Endometrial microvascular endothelial cells (primary cell): ENCODE results near the gene EFCAB8. TPM values are rescaled to one million over a fixed set of nuclear protein-coding genes. Genes with fewer than 3 reads are reported as not detected.

Experiments
- in situ Hi-C: cut with HindIII; loops from 2 replicates; pipeline ENCODE4 v1.10.0; 2017; ENCODE audit warnings: low sequenced_read_pairs, low pct_unique_long_range_greater_than_20kb; ENCODE audit errors: inconsistent ontology term
- total RNA-seq: library from RNA; depleted of rRNA; stranded (reverse); fragments of >200 nt; gene quantifications from one replicate; pipeline ENCODE4 v1.2.3, GENCODE V29; 2015; ENCODE audit errors: inconsistent ontology term

EFCAB8 gene
- total RNA-seq, 1 donor from 2014 or later: not detected

DNA sequence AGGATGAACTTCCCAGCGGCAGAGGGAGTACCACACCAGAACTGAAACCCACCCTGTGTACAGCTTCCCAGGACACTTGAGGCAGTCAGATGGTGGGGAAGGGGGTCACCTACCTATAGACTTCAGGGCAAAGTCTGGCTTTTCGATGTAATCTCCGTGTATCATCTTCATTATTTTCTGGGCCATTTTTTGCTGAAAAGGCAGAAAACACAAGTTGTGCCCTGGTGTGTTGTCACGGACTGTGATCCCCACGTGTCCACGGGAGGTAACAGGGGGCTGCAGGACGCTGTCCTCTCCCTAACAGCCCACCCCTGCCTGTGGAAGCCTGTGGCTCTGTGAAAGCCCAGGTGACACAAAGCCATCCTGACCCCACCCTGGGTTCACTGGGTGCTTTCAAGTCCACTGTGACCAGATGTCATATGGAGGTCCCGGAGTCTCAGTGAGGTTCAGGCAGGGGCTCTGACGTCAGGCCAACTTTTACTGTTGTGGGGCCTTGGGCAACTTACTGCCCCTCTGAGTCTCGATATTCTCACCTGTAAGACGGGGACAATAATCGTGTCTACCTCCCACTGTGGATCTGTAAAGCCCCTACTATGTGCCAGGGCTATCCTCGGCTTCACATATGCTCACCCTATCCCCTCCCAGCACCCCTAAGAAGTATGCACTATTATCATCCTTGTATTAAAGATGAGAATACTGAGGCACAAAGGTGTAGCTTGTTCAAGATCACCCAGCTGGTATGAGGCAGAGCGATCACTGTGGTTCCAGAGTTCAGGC, 131.0 kb downstream of the EFCAB8 start:
- in situ Hi-C loops: no loop called here

DNA sequence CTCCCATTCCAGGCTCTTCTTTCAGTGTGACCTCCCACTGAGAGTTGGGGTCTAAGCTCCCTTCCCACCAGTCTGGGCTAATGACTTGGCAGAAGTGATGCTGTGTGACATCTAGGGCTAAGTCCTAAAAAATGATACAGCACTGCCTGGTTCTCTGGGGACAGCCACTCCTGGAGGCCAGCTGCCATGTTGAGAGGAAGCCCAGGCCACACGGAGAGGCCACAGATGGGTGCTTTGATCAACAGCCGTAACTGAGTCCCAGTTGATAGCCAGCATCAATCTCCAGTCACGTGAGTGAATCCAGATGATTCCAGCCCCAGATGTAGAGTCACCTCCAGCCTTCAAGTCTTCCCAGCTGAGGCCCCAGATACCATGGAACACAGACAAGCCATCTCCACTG, 131.7 kb downstream of the EFCAB8 start:
- in situ Hi-C loops: no loop called here

- in situ Hi-C loops: no loop called here
These were observed 132.7 kb downstream of the EFCAB8 start for GRCh38 chr20:32991383-32991782.

DNA sequence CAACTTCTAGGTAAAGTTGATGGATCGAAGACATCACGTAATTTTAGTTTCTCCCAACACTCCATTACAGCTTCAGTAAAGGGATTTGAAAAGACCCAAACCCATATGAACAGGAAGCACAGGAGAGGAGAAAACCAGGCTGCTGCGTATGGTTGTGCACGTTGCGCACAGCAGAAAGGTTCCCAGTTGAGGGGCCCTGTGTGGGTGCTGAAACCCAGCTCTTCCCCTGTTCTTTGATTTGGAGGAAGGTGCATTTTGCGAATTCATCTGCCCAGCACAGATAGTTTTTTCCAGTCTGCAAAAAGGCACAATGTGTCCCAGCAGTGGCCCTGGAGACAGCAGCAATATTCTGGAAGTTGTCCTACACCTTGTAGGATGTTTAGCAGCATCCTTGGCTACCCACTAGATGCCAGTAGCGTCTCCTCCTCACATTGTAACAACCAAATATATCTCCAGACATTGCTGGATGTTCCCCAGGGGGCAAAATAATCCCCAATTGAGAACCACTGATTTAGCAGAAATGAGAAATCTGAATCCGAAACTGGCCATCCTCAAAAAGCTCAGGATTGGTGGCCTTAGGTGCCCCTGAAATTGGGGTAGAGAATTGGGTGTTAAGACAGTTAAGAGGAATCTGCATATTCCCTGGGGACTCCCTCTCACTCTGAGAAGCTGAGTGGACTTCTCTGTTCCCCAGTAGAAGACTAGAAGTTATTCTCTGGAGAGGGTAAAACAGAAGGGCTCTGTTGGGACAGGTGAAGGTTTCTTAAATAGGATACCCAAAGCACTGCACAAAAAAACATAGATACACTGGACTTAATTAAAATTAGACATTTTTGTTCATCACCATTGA, 133.3 kb downstream of the EFCAB8 start:
- in situ Hi-C loops: no loop called here

GRCh38 chr20:32993496-32994050, 134.8 kb downstream of the EFCAB8 start:
- in situ Hi-C loops: no loop called here

GRCh38 chr20:32995802-32996201, 137.1 kb downstream of the EFCAB8 start:
- in situ Hi-C loops: no loop called here

DNA sequence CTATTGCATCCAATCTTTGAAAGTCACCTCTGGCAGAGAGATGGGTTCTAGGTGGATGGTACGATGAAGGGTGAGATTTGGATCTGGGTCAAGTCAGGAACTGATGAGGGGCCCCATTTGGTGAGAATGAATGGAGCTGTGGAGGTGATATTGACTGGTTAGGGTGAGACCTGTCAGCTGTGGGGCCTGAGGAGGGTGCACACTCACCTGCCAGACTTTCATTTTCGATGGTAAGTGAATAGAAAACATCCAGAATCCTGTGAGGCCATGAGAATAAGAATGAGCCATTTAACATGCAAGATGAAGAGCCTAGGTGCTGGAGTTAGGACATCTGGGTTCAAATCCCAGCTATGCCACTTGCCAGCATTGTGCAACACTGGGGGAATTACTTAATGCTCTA, 138.7 kb downstream of the EFCAB8 start:
- in situ Hi-C loops: no loop called here

DNA sequence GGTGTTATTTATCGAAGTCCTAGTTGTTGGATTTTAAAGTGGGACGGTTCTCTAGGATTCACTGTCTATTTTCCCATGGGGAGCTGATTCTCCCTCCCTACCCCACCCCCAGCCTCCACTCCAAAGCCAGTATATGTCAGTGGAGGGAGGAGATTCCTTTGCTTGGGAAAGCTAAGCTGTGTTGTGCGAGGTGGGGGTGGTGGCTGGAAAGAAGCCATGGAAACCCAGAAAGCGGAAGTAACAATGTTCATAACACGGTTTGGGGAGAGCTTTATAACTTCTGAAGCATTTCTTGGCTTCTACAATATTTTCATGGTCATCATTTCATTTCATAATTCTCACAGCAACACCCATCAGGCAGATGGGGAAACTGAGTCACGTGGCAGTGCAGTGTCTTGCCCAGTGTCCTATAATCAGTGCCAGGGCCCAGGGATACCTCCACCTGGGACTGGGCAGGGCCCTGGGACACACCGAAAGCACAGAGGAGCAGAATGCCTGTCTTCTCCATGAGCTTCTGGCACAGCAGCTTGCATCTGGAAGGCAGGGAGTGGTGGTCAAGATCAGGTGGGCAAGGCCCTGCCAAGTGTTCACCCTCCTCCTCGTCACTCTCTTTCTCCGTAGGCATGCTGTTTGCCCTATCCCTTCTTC, 141.0 kb downstream of the EFCAB8 start:
- in situ Hi-C loops: no loop called here

DNA sequence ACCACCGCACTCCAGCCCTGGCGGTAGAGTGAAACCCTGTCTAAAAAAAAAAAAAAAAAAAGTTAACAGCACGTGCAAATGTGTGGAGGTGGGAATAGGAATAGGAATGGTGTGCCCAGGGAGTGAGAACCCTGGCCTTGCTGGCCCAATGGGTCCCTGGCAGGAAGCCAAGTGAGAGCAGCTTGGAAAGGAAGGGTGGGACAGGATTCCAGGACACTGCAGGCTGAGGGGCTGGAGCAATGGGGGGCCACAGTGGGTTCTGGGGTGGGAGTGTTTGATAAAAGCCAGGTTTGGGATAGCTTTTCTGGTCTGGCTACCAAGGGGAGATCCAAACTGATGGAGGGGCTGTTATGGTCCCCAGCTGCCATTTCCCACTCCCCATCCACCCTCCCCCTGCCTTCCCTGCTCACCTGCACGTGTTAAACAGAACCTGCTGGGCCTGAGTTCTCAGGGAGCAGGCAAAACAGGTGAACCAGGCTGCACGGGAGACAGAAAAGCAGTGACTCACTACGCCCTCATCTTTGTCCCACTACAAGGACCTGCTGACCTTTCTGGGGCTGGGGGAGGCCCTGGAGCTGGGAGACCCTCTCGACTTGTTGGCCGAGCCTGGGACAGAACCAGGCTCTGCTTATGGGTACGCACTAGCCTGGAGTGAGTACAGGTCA, 142.2 kb downstream of the EFCAB8 start:
- in situ Hi-C loops: no loop called here

DNA sequence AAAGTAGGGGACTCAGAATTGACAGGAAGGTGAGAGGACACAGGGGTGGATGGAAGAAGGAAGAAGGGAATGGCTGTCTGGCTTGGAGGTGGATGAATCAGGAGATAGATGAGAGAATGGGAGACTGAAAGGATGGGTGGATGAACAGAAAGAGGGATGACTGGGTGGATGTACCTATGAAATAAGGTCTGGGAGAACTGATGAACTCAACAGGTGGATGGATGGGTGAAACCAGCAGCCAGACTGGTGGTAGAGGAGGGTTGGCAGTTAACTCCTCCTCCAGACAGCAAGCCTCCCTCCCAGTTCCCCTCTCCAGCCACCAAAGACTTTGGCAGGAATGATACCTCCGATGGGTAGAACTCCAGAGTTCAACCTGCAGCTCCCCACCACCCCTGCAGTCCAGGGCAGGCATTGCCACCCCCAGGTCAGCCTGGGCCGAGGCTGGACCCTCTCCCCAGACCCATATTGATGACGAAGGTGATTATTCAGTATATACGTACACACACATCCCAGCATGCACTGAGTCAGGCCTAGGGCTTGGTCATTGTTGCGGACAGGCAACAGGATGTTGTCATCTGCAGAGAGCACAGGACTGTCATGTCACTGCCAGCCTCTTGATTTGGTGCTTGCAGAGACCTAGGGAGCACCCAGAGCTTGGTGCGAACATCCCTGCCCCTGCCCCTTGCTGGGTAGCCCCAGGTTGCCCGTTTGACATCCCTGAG, 143.5 kb downstream of the EFCAB8 start:
- in situ Hi-C loops: no loop called here

DNA sequence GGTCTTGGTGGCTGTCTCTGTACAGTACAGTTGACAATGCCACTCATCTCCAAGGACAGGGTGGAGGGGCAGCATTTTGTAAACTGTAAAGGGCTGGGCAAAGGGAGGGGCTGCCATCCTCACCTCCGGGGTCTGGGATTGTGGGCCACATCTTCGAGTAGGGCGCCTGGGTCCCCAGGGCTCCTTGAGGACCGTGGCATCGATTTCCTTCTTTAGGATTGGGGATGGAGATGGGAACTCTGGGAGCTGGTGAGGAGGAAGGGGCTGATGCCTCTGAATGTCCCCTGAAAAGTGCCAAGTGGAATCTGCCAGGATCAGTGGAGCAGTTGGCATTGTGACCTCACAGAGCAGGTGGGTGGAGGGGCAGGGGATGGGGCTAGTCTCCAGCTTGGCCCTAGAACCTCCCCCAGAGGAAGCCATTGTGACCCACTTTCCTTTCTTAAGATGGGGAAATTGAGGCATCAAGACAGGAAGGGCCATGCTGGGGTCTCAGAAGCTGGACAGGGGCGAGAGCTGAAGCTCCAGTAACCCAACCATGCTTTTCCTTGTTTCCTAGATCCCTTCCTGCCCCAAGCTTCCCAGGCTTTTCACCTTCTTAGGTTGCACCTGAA, 145.5 kb downstream of the EFCAB8 start, which contains the start of gene SUN5:
TSS of gene SUN5 (minus strand) at position 293 of the 611 bp plus-strand sequence. CDS start at position 200, 93 bp downstream.
- in situ Hi-C loops: no loop called here

DNA sequence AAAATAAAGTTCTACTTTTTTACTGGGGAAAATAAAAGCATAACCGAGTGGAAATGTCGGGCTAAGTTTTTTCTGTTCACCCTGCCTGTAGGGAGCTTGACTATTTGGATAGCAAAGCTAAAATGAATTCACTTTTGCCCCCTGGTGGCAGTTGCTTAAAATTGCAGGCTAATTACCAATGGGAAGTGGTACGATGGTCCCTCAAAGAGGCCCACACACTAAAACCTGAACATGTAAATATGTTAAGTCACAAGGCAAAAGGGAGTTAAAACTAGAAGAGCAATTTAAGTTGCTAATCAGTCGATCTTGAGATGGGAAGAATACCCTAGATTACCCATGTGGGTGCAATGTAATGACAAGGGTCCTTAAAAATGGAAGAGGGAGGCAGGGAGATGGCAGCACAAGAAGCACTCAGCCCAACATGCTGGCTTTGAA, 146.4 kb downstream of the EFCAB8 start:
- in situ Hi-C loops: no loop called here

DNA sequence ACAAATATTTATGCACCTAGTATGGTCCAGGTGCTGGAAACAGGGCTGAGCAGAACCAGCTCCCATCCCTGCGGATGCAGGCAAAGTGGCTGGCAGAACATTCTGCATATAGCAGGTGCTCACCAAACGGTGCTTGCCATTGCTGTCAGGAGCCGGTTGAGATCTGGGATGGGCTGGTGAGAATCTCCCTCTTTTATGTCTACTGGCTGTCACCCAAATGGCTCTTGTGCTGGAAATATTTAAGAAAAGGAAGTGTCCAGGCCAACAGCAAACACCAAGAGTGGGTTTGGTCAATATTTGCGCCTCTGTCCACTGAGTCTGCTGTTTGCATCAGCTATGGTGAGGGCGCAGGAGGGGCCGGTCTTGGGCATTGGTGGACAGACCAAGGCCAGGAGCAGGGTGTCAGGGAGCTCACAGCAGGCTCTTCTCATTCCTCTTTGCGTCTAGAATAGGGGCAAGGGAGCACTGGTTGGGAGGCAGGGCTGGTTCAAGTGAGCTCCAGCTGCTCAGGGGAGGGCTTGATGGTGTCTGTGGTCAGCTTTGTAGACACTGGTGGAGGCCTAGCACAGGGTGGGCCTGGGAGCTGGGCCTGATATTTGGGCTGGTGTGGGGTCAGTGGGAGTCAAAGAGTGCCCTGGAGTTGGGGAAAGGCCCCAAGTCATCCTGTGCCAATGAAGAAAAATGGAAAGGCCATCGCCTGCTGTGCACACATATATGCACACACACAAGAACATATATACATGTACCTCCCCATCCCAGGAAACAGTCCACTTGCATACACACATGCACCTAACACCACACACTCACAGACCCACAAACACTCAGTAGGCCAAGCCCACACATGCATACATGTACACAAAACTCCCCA, 147.4 kb downstream of the EFCAB8 start:
- in situ Hi-C loops: no loop called here

DNA sequence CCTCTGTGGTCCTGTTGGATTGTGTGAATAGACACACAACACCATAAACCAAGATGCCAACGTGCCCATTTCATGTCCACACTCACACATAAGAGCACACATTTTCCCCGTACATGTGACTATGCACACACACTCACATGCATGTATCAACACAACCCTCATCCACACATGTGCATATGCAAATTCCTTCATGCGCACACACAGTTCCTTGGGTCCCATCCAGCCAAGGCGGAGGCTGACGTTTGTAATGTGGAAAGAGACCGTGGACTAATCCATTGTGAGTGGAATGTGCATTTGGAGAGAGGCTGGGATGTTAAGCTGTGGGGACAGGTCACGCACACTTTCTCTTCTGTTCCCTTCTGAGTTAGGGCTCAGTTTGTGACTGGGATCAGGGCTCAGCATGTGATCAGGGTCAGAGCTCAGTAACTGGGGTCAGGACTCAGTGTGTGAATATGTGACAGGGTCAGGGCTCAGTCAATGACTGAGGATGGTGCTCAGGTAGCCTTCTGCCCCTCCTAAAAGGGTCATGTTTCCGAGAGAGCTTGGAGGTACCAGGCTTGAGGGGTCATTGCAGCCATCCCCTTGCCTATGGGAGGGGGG, 148.2 kb downstream of the EFCAB8 start:
- in situ Hi-C loops: no loop called here

DNA sequence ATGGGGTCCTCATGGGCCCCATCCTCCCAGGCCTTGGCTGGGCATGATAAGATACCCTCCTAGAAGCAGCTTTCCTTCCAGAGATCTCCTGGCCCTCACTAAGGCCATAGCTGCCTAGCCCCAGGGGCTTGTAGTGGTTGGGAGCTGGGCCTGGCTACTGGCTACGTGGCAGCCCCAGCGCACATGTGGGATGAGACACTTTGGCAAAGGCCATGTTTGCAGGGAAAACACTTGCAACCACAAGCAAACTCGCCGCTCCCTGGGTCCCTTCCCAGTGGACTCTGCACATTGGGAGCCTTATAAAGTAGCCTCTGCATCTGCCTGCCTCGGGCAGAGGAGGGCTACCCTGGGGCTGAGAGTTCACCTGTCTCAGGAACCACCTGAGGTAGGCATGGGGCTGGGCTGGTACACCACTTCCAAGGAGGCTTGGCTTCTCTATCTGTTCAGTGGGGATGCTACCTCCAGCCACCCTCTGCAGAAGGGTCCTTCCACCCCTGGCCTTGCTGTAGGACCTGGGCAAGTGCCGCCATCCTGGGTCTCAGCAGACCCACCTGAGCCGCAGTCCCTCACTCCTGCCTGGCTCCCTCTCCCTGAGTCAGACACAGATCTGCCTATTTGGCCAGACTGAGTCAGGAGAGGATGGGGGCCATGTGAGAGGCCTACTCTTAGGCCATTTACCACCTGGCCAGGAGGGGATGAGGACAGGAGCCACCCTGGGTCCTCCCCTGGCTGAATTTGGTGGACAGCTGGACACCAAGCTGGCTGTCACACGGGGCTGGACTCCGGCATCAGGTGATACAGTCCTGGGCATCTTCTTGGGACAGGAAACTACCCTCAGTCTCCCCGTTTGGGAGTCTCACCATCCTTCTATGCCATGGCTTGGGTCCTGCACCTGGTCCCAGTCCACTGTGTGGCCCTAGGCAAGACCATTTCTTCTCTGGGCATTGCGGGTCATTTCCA, 148.9 kb downstream of the EFCAB8 start, which contains the start of gene BPIFB2:
TSS of gene BPIFB2 (plus strand) at position 329 of the 960 bp plus-strand sequence. CDS start 871 bp downstream, outside the sequence.
- in situ Hi-C loops: no loop called here
